HCT116 (cell line): ENCODE data around the gene SH3BP4. TPM values are rescaled to one million over a fixed set of nuclear protein-coding genes. Genes with fewer than 3 reads are reported as not detected.

Experiments
- ATAC-seq: fragments of 200-7000 bp; cut with Tn5 transposase; 2 replicates; pipeline ENCODE4 v1.9.1; 2020; ENCODE audit warnings: mild to moderate bottlenecking, moderate library complexity
- BruUV-seq: library from RNA; stranded (reverse); fragments of 400-500 nt; replicated peaks from 2 replicates; lab custom pipeline; 2021; lab: Mats Ljungman, UMichigan
- CTCF ChIA-PET: fragments of 300-600 bp; sonication (Branson Sonifier 250); formaldehyde crosslinking; loops from one replicate; lab custom pipeline; 2021; ENCODE audit warnings: antibody characterized with exemption; lab: Charles Lee
- POLR2A ChIA-PET: fragments of 300-600, 350-600 bp; sonication (Branson Sonifier 250); formaldehyde crosslinking; loops from one replicate; lab custom pipeline; 2021; ENCODE audit warnings: antibody characterized with exemption; lab: Charles Lee
- RAD21 ChIA-PET, 2 experiments: fragments of 300-600 bp; sonication (Branson Sonifier 250); formaldehyde crosslinking; loops; one replicate each; lab custom pipeline; 2023; ENCODE audit warnings: low total read pairs in 2 of 2; ENCODE audit not compliant: uncharacterized antibody in 2 of 2, unreplicated experiment in 2 of 2, low non-redundant PET in 1 of 2; lab: Charles Lee
- DNase-seq: peaks from one replicate; pipeline ENCODE4 v3.0.0-alpha.2; 2010; ENCODE audit warnings: low read depth, low spot score
- H2AFZ ChIP-seq: fragments of 200-600 bp; shearing (Covaris generic), sonication (generic); 2 replicates; pipeline ENCODE4 v1.6.1; 2017; ENCODE audit warnings: low read depth, mixed run types, mixed read lengths, antibody characterized with exemption, low read length; ENCODE audit not compliant: poor library complexity, severe bottlenecking
- H3K27ac ChIP-seq: 2 replicates; pipeline ENCODE4 v1.5.1; 2012; ENCODE audit warnings: low read depth, low read length
- H3K27me3 ChIP-seq: fragments of 200-600 bp; sonication (generic); 2 replicates; pipeline ENCODE4 v1.6.1; 2016; ENCODE audit warnings: mixed run types, low read length, mixed read lengths; ENCODE audit not compliant: insufficient read depth
- H3K36me3 ChIP-seq, 2 experiments: fragments of 200-500 bp in 1 of 2; fragments of 200-600 bp in 1 of 2; sonication (Bioruptor generic) in 1 of 2; sonication (generic) in 1 of 2; 2 replicates each; pipeline versions ENCODE4 v1.5.1 to v1.6.1; 2014 to 2016; ENCODE audit warnings: low read length in 2 of 2, inconsistent platforms in 1 of 2, mixed read lengths in 1 of 2, mixed run types in 1 of 2; ENCODE audit not compliant: insufficient read depth in 2 of 2, control insufficient read depth in 1 of 2
- H3K4me1 ChIP-seq, 2 experiments: fragments of 200-600 bp in 1 of 2; sonication (generic) in 1 of 2; 2 replicates each; pipeline versions ENCODE4 v1.5.1 to v1.6.1; 2012 to 2017; ENCODE audit warnings: low read length in 2 of 2, inconsistent platforms in 1 of 2, mild to moderate bottlenecking in 1 of 2, mixed read lengths in 1 of 2, mixed run types in 1 of 2, moderate library complexity in 1 of 2; ENCODE audit not compliant: insufficient read depth in 2 of 2, control insufficient read depth in 1 of 2
- H3K4me2 ChIP-seq: fragments of 200-600 bp; sonication (generic); 2 replicates; pipeline ENCODE4 v1.6.1; 2017; ENCODE audit warnings: mixed run types, low read length, mixed read lengths
- H3K4me3 ChIP-seq, 2 experiments: fragments of 200-600 bp in 1 of 2; sonication (generic) in 1 of 2; replicated peaks in 1 of 2; 2 replicates each; pipeline ENCODE4 v1.5.1; 2011 to 2016; ENCODE audit warnings: low read length in 2 of 2, control low read depth in 1 of 2, low read depth in 1 of 2, mild to moderate bottlenecking in 1 of 2, mixed read lengths in 1 of 2, mixed run types in 1 of 2
- H3K79me2 ChIP-seq: fragments of 200-600 bp; sonication (generic); 2 replicates; pipeline ENCODE4 v1.6.1; 2017; ENCODE audit warnings: mild to moderate bottlenecking, mixed run types, low read length, moderate library complexity, mixed read lengths; ENCODE audit not compliant: insufficient read depth
- H3K9ac ChIP-seq: fragments of 200-600 bp; sonication (generic); 2 replicates; pipeline ENCODE4 v1.6.1; 2016; ENCODE audit warnings: low read length, mixed read lengths
- H3K9me2 ChIP-seq: fragments of 200-600 bp; sonication (generic), shearing (Covaris generic); 2 replicates; pipeline ENCODE4 v1.6.1; 2017; ENCODE audit warnings: mixed run types, mild to moderate bottlenecking, moderate library complexity; ENCODE audit not compliant: insufficient read depth
- H3K9me3 ChIP-seq, 2 experiments: fragments of 200-500 bp in 1 of 2; fragments of 200-600 bp in 1 of 2; sonication (Bioruptor generic) in 1 of 2; sonication (generic) in 1 of 2; 2 replicates each; pipeline ENCODE4 v1.6.1; 2014 to 2017; ENCODE audit warnings: low read length in 2 of 2, mixed read lengths in 2 of 2, inconsistent platforms in 1 of 2, low read depth in 1 of 2, mild to moderate bottlenecking in 1 of 2, mixed run types in 1 of 2, moderate library complexity in 1 of 2; ENCODE audit not compliant: control insufficient read depth in 1 of 2, insufficient read depth in 1 of 2
- H4K20me1 ChIP-seq: fragments of 200-600 bp; sonication (generic), shearing (Covaris generic); 2 replicates; pipeline ENCODE4 v1.6.1; 2017; ENCODE audit warnings: mixed run types, mild to moderate bottlenecking, moderate library complexity; ENCODE audit not compliant: insufficient read depth
- ATF3 ChIP-seq: IDR thresholded peaks from 2 replicates; pipeline ENCODE4 v1.6.1; 2012
- CBX3 ChIP-seq: IDR thresholded peaks from 2 replicates; pipeline ENCODE4 v1.6.1; 2012; ENCODE audit warnings: low read depth
- CEBPB ChIP-seq: IDR thresholded peaks from 2 replicates; pipeline ENCODE4 v1.6.1; 2012; ENCODE audit warnings: low read depth
- CTCF ChIP-seq, 3 experiments: fragments of 200-600 bp in 1 of 3; sonication (generic) in 1 of 3; IDR thresholded peaks in 2 of 3; conservative IDR thresholded peaks in 1 of 3; 2 replicates each; pipeline ENCODE4 v1.5.1; 2012 to 2017; ENCODE audit warnings: low read depth in 2 of 3, low read length in 2 of 3, antibody characterized with exemption in 1 of 3, borderline replicate concordance in 1 of 3, control low read depth in 1 of 3, mild to moderate bottlenecking in 1 of 3, mixed read lengths in 1 of 3, mixed run types in 1 of 3, moderate library complexity in 1 of 3; ENCODE audit not compliant: insufficient read depth in 1 of 3
- EGR1 ChIP-seq: IDR thresholded peaks from 2 replicates; pipeline ENCODE4 v1.6.1; 2012; ENCODE audit warnings: low read depth
- ELF1 ChIP-seq: IDR thresholded peaks from 2 replicates; pipeline ENCODE4 v1.6.1; 2012; ENCODE audit warnings: low read depth, borderline replicate concordance
- EZH2 ChIP-seq: fragments of 200-600 bp; sonication (generic); IDR thresholded peaks from 2 replicates; pipeline ENCODE4 v1.6.1; 2017; ENCODE audit warnings: antibody characterized with exemption, mixed run types
- EZH2phosphoT487 ChIP-seq: fragments of 200-600 bp; IDR thresholded peaks from 2 replicates; pipeline ENCODE4 v1.6.1; 2018; ENCODE audit warnings: antibody characterized with exemption, borderline replicate concordance
- FOSL1 ChIP-seq: IDR thresholded peaks from 2 replicates; pipeline ENCODE4 v1.6.1; 2012; ENCODE audit warnings: low read depth
- JUND ChIP-seq: IDR thresholded peaks from 2 replicates; pipeline ENCODE4 v1.6.1; 2012
- MAX ChIP-seq: IDR thresholded peaks from 2 replicates; pipeline ENCODE4 v1.6.1; 2012
- POLR2A ChIP-seq: IDR thresholded peaks from 2 replicates; pipeline ENCODE4 v1.7.0; 2011; ENCODE audit warnings: borderline replicate concordance; ENCODE audit not compliant: insufficient read depth, insufficient read length; ENCODE audit errors: extremely low read depth
- POLR2AphosphoS5 ChIP-seq: IDR thresholded peaks from 2 replicates; pipeline ENCODE4 v1.6.1; 2011; ENCODE audit warnings: mild to moderate bottlenecking, low read depth, low read length, moderate library complexity
- RAD21 ChIP-seq: IDR thresholded peaks from 2 replicates; pipeline ENCODE4 v1.6.1; 2012; ENCODE audit warnings: low read depth, mild to moderate bottlenecking
- SIN3A ChIP-seq: IDR thresholded peaks from 2 replicates; pipeline ENCODE4 v1.6.1; 2012; ENCODE audit warnings: low read depth
- SP1 ChIP-seq: IDR thresholded peaks from 2 replicates; pipeline ENCODE4 v1.6.1; 2012; ENCODE audit warnings: low read depth
- SRF ChIP-seq: IDR thresholded peaks from 2 replicates; pipeline ENCODE4 v1.6.1; 2012; ENCODE audit warnings: low read depth
- TCF7L2 ChIP-seq: IDR thresholded peaks from 2 replicates; pipeline ENCODE4 v1.7.0; 2011; ENCODE audit warnings: borderline replicate concordance, inconsistent platforms; ENCODE audit not compliant: insufficient read depth, insufficient read length; ENCODE audit errors: extremely low read depth
- YY1 ChIP-seq: IDR thresholded peaks from 2 replicates; pipeline ENCODE4 v1.6.1; 2011; ENCODE audit warnings: low read length, low read depth, moderate library complexity, mild to moderate bottlenecking; ENCODE audit not compliant: insufficient replicate concordance; ENCODE audit errors: extremely low read depth
- ZBTB33 ChIP-seq: IDR thresholded peaks from 2 replicates; pipeline ENCODE4 v1.6.1; 2011; ENCODE audit warnings: mild to moderate bottlenecking, low read length, moderate library complexity; ENCODE audit not compliant: insufficient replicate concordance; ENCODE audit errors: extremely low read depth
- ZNF274 ChIP-seq: fragments of 200-500 bp; sonication (Bioruptor generic); IDR thresholded peaks from 2 replicates; pipeline ENCODE4 v1.6.1; 2014; ENCODE audit warnings: mild to moderate bottlenecking, low read depth, low read length, inconsistent platforms
- intact Hi-C: fragments of 100-400 bp; cut with micrococcal nuclease; formaldehyde crosslinking; loops from 2 replicates; pipeline ENCODE4 v1.10.0; 2022
- total RNA-seq: library from RNA; stranded (reverse); gene quantifications from one replicate; pipeline ENCODE4 v1.2.1, GENCODE V29; 2021; ENCODE audit not compliant: unreplicated experiment

The SH3BP4 gene
- total RNA-seq, 1 experiment from 2014 or later, result 32.9 TPM

- Histone ChIP-seq H3K9me3 (no peaks in the 10 kb centered on the region), H3K27ac (peak overlapping the region; percentile 78), H3K4me1 (peaks cover 53 to 67% of the 10 kb centered on the region in 2 experiments), H3K36me3 (no peaks in the 10 kb centered on the region), H3K9ac (peak overlapping the region; percentile 65), H3K27me3 (no peaks in the 10 kb centered on the region), H4K20me1 (no peaks in the 10 kb centered on the region), H3K4me3 (peak overlapping the region; percentile 15 to 52), H3K9me2 (no peaks in the 10 kb centered on the region), H2AFZ (no peak overlapping the region), H3K4me2 (peak overlapping the region; percentile 93), H3K79me2 (peaks cover 49% of the 10 kb centered on the region)
- POLR2A ChIA-PET, result no interaction called here
- RAD21 ChIA-PET, result no interaction called here
- ATAC-seq (peak; percentile 80), DNase-seq (peak; percentile 79)
- CTCF ChIA-PET, result no interaction called here
- intact Hi-C loops, result no loop called here
- no TSS peak for BruUV-seq
- TF ChIP-seq ZNF274 (no peak), EZH2 (no peak), RAD21 (no peak), FOSL1 (no peak), EZH2phosphoT487 (no peak), JUND (no peak), EGR1 (no peak), SRF (no peak), POLR2A (no peak), SIN3A (peak; percentile 42; the same call in 1 of the 2 replicates), CBX3 (0 out of 2 replicates have a peak, but pooled peaks have one; percentile 1), ELF1 (no peak), POLR2AphosphoS5 (no peak; the same call in none of the 2 replicates), CEBPB (no peak), ATF3 (no peak), YY1 (no peak), ZBTB33 (no peak), CTCF (IDR thresholded peaks at IDR 0.05 in 2 of 3, conservative IDR thresholded peaks at IDR 0.05 in 1 of 3; ENCODE audit: borderline replicate concordance in 1 of 3, insufficient read depth in 1 of 3, low read depth in 2 of 3, low read length in 2 of 3) (no peak), TCF7L2 (peak; percentile 58), SP1 (peak; percentile 42), MAX (peak; percentile 18; the same call in 1 of the 2 replicates)
Observed at GRCh38 chr2:235026649-235027557, 75.1 kb downstream of the SH3BP4 start.
